Hindlimb muscle (tissue), 1 donor: ENCODE measurements around the gene TSPAN11. TPM values are rescaled to one million over a fixed set of nuclear protein-coding genes. Genes with fewer than 3 reads are reported as not detected.

ENCODE experiments used
- DNase-seq: peaks from one replicate; pipeline ENCODE4 v3.0.0-alpha.2; 2013
- polyA plus RNA-seq: library from polyadenylated mRNA; unstranded; fragments of 120-200 nt; gene quantifications from one replicate; pipeline ENCODE4 v1.2.1, GENCODE V29; 2013; ENCODE audit not compliant: insufficient read length

TSPAN11 gene
- polyA plus RNA-seq, 1 donor, result 5.9 TPM

GRCh38 chr12:30911207-30911606, 15.3 kb upstream of the TSPAN11 start:
- DNase-seq, result no peak

- no peak for DNase-seq
Observed at GRCh38 chr12:30913323-30913722, 13.2 kb upstream of the TSPAN11 start.

- DNase-seq, result no peak
Observed at GRCh38 chr12:30914986-30915591, 11.5 kb upstream of the TSPAN11 start.

GRCh38 chr12:30923057-30923456, 3.5 kb upstream of the TSPAN11 start:
- DNase-seq, result no peak

- DNase-seq, result no peak
Observed at GRCh38 chr12:30925607-30926242, 823 bp upstream of the TSPAN11 start.

GRCh38 chr12:30927222-30927611, 669 bp downstream of the TSPAN11 start:
- no peak for DNase-seq

- no peak for DNase-seq
Observed at GRCh38 chr12:30928356-30929244, 2.1 kb downstream of the TSPAN11 start.

- DNase-seq, result no peak
Observed at GRCh38 chr12:30930238-30930637, 3.7 kb downstream of the TSPAN11 start.

- no peak for DNase-seq
Observed at GRCh38 chr12:30930641-30931040, 4.1 kb downstream of the TSPAN11 start.

GRCh38 chr12:30932881-30933280, 6.3 kb downstream of the TSPAN11 start:
- no peak for DNase-seq

- no peak for DNase-seq
Observed at GRCh38 chr12:30934811-30935210, 8.3 kb downstream of the TSPAN11 start.

- no peak for DNase-seq
Observed at GRCh38 chr12:30936036-30936435, 9.5 kb downstream of the TSPAN11 start.

GRCh38 chr12:30939234-30939633, 12.7 kb downstream of the TSPAN11 start:
- DNase-seq, result no peak

- no peak for DNase-seq
Observed at GRCh38 chr12:30942486-30942885, 15.9 kb downstream of the TSPAN11 start.

- no peak for DNase-seq
Observed at GRCh38 chr12:30942936-30943335, 16.4 kb downstream of the TSPAN11 start.

- DNase-seq, result no peak
Observed at GRCh38 chr12:30945443-30946164, 19.1 kb downstream of the TSPAN11 start.

- DNase-seq, result no peak
Observed at GRCh38 chr12:30952015-30952414, 25.5 kb downstream of the TSPAN11 start.

GRCh38 chr12:30953257-30953656, 26.7 kb downstream of the TSPAN11 start:
- no peak for DNase-seq

GRCh38 chr12:30953951-30954751, 27.6 kb downstream of the TSPAN11 start:
- DNase-seq, result no peak

GRCh38 chr12:30955214-30955613, 28.7 kb downstream of the TSPAN11 start:
- DNase-seq, result no peak

- DNase-seq, result no peak
Observed at GRCh38 chr12:30959110-30959710, 32.7 kb downstream of the TSPAN11 start.

- DNase-seq, result no peak
Observed at GRCh38 chr12:30959778-30960177, 33.2 kb downstream of the TSPAN11 start.
